CD1c-positive myeloid dendritic cell (primary cell): ENCODE data around the gene GAS7.
"Not testable (repeated sequence)": the region's sequence is repeated elsewhere in the genome, so short reads cannot be mapped to it uniquely, and the experiment has no call there.

Experiments used
- DNase-seq: peaks from one replicate; pipeline ENCODE4 v3.0.0-alpha.2; 2016; ENCODE audit errors: extremely low spot score

Gene GAS7

DNA sequence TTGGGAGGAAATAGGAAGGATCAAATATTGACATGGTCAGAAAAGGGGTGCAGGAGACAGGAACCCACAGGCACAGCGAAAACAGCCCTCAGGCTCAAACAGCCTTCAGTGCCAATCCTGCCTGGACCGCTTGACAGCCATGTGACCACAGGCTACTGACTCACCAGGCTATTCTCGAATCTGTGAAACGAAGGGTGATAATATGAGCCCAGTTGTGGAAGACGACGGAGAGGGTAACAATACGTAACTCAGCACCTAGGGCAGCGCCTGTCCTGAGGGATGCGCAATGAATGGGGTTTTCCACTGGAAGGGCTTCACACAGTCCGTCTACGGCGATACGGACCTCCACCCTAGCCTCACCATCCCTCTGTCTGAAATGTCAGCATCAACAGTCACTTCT lies 176.0 kb downstream of the GAS7 start:
- peak; percentile 37 for DNase-seq

DNA sequence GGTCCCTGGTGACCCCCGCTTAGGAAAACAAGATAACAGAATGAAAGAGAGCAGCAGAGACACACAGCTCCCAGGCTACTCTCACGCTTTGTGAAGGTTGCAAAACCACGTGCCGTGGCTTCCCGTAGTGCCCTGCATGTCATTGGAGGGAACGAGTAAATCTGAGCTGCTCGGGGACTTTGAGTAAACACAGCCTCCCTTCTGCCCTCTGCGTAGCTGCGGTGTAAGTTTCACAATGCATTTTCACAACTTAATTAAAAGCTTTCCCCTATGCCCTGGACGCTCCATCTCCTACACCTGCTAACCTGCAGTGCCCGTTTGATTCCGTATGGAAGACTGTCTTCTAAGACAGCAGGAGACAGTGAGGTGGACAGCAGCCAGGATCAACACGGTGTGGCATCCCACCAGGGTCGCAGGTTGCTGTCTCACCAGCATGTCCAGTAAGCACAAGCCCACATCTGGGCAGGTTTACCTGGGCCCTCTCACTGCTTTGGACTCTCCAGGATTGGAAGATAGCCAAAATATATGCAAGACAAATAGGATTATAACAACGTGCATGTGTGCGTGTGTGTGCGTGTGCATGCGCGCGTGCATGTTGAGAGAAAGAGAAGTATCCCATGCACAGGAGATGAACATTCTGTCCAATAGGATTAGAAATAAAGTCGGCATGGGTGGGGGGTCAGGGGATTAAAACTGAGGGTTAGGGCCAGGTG lies 177.0 kb downstream of the GAS7 start:
- peak; percentile 86 for DNase-seq

DNA sequence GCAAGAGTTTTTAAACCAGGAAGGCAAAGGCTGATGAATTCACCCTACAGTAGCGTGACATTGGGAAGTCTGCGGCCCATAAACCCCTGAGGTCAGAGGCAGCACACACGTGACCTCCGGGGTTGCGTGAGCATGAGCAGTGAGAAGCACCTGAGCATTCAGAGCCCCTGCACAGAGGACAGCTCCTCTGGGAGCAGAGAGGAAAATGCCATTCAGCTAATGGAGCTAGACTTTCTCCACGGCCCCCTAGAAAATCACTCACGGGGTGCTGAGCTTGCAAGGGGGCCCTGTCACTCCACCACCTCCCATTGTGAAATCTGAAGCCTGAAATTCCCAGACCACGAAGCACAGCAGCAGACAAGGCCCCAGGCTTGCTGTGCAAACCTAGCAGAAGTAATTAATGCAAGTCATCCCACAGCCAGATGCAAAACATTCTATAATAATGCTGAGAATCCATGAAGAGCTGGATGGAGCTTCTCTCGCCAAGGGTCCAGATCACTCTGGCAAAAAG lies 178.4 kb downstream of the GAS7 start:
- peak; percentile 83 for DNase-seq

DNA sequence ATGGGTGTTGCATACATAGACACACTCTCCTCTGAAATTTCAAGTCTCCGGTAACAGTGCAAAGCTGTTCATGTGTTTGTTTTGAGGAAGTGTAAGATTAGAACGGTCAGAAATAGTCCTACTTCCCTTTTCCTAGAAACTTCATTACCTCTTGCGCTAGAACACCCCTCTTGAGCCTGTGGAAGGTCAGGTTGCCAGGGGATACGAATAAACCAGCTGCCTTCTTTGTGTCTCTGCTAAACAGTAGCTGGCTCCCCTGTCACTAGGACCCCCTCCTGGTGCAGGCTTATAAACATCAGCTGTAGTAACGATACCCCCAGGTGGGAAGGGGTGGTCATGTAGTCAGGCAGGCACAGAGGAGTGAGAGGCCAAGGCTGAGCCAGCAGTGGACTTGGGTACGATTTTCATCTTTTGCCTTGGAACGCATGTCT lies 179.9 kb downstream of the GAS7 start:
- DNase-seq, result peak; percentile 92

DNA sequence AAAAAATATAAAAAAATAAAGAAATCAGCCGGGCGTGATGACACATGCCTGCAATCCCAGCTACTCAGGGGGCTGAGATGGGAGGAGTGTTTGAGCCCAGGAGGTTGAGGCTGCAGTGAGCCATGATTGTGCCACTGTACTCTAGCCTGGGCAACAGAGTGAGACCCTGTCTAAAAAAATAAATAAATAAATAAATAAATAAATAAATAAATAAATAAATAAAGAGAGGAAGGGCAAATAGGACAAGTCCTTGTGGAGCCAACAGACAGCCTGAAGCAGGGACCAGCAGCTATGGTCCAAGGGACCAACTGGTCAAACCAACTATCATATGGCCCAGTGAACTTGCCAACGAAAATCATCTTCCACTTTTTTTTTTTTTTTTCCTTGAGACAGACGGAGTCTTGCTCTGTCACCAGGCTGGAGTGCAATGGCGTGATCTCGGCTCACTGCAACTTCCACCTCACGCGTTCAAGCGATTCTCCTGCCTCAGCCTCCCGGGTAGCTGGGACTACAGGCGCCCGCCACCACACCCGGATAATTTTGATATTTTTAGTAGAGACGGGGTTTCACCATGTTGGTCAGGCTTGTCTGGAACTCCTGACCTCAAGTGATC lies 181.3 kb downstream of the GAS7 start:
- peak; percentile 24 for DNase-seq

DNA sequence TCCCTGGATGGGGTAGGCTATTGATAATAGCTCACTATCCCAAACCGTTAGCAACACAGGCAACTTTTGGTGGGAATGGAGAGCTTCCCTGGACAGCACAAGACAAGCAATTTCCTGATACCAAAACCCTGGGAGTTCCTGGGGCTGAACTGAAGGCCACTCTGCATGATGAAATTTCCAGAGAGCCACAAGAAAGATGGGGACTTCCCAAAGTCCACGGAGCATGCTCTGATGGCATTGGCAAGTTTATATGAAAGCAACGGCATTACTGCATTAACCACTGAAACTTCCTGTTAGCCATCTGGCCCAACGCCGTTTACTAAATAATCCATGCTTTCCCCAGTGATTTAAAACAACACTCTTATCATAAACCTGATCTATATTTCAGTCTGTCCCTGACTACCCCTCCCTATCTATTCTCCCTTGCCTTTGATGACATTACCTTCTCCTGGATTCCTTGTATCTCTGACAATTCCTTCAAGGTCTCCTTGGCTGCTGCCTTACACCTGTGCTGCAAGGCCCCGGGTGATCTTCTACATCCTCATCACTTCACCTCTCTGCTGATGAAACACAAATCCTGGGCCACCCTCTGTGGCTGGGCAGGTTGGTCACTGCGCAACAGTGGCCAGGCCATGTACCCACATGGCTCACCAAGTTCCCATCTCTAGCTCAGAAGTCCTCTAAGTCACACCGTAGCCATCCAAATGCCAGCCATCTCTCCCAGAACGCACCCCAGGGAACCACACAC lies 184.9 kb downstream of the GAS7 start:
- peak; percentile 83 for DNase-seq

DNA sequence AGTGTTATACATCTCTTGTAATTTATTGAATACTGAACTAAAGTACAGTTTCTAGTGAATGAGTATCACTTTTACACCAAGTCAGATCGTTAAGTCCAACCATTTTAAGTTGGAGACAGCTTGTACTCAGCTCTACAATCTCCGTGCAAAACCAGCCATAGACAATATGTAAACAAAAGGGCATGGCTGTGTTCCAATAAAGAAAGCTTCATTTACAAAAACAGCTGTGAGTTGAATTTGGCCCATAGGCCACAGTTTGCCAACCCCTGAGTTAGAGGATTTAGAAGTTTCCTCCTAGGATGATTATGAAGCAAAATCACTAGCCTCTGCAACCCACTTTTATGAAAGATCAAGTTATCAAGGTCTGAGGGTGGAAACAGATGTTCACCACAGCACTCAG lies 187.7 kb downstream of the GAS7 start:
- no peak for DNase-seq

DNA sequence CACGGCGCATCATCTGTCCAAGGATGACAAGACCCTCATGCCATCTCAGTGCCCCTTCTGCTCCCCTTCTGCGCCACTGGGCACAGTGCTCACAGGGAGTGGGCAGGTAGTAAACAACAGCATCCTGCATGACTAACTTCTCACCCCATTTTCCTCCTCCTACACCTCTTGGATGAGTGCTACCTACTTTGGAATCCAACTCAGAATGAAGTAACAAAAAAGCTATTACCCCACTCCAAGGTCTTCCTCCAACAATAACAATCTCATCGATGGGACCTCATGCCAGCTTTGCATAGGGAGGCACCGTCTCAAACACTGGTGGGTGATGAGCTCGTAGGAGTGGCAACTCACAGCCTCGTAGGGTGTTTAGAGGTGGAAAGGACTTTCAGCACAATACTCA lies 194.7 kb downstream of the GAS7 start:
- DNase-seq, result no peak

DNA sequence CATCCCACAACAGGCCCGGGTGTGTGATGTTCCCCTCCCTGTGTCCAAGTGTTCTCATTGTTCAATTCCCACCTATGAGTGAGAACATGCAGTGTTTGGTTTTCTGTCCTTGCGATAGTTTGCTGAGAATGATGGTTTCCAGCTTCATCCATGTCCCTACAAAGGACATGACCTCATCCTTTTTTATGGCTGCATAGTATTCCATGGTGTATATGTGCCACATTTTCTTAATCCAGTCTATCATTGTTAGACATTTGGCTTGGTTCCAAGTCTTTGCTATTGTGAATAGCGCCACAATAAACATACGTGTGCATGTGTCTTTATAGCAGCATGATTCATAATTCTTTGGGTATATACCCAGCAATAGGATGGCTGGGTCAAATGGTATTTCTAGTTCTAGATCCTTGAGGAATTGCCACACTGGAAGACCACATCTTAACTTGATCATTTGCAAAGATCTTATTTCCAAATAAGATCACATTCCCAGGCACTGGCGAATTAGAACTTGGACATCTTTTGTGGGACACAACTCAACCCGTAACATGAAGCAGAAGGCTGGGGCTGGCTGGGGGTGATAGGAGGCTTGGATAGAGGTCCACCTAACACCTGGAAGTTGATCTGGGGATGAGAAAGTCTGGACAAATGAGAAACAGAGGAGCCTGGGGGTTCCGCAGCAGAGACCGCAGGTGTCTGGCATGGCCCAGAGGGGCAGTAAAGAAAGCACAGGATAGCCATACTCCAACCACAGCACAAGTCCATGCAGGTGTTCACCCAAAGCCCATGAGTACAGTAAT lies 195.6 kb downstream of the GAS7 start:
- DNase-seq, result not testable (repeated sequence)

DNA sequence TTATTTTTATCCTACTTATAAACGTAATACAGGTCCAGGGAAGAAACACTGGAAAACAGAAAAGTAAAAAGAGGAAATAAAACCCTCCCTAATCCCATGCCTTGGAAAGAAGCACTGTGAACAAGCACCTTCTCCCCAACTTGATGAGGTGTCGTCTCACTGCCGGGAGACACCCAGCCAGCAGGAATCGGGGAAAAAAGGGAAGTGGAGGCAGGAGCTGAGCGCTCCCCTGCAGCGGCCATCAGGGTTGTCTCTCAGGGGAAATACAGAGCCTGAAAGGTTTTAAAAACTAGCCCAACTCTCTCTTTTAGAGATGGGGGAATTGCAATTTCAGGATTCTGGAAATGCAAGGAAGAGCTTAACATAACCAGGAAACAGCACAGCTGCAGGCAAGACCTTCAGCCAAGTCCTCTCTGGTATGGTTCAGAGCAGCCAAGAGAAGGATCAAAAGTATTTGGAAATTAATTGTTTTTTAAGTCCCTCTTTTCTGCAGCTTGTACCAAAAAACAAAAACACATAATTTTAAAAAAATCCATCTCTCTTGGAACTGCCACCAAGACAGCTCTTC lies 197.0 kb downstream of the GAS7 start:
- peak; percentile 54 for DNase-seq

DNA sequence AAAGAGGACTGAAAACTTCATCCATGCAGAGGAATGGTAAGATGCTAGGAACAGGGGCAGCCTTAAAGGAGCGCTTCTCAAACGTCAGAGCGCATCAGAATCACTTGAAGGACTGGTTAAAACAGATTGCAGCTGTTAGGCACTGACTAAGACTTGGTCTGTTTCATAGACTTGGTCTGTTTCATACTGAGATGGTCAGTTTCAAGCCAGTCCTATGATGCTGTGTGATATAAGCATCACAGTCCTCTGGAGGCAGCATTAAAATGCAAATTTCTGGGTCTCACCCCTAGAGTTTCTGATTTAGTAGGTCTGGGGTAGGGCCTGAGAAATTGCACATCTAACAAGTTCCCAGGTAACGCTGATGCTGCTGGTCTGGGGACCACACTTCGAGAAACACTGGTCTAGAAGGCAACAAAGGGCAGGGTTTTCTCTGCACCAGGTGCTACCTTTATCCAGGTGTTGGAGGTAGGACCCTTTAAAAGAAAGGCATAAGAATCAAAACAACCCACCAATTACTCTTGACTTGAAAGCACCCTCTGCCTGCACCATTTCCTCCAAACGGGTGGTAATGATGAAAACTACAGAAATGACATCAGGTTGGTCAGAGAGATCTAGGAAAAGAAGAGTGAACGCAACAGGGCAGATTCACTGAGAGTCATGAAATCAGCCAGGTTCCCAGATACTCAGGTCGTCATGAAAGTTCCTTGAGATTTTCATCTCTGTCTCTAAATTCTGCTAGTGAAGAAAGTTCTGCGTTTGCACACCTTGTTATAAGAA lies 198.3 kb downstream of the GAS7 start:
- no peak for DNase-seq

DNA sequence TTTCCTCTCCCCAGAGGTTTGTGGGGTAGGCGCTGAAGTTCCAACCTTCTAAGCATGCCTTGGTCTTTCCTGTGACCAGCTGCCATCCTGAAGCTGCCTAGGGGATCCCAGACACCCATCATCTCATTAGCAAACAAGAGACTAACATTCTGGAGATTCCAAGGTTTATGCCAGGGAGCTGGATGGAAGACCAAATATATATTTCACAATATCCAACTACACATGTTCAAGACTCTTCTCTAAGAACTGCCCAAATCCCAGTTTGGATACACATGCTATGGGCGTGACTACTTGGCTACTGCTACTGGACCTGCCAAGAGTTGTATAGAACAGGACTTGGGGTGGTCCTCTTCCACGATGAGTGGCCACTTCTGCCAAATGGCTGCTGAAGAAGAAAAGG lies 200.3 kb downstream of the GAS7 start:
- no peak for DNase-seq

DNA sequence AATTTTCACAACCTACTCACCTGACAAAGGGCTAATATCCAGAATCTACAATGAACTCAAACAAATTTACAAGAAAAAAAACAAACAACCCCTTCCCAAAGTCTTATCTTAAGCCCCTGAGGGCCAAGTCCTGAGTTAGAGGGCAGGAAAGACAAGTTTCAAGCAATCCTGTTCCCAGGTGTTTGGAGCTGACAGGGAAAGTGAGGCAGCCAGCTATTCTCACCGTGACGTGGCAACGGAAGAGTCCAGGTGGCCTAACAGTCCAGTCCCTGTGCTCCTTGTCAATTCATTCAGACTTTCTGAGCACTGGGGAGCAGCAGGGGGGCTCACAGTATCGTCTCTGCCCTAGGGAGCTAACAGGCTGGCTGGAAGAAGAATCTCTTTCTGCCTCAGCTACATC lies 203.6 kb downstream of the GAS7 start:
- DNase-seq, result no peak

DNA sequence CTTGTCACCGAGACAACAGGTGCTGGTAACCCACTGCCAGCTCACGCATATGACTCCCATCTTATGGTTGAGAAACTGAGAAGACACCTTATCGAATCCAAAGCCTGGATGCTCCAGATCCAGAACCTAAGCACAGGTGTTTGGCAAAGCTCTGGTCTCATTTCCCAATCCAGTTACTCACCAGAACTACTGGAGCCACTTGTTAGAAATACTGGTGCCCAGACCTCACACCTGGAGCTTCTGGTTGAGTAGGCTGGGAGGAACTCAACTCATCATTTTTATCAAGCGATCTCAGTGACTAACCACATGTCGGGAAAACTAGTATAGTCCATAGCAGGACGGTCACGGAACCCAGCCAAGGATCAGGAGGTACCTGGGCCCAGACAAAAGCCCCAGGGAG lies 206.6 kb downstream of the GAS7 start:
- DNase-seq, result no peak

DNA sequence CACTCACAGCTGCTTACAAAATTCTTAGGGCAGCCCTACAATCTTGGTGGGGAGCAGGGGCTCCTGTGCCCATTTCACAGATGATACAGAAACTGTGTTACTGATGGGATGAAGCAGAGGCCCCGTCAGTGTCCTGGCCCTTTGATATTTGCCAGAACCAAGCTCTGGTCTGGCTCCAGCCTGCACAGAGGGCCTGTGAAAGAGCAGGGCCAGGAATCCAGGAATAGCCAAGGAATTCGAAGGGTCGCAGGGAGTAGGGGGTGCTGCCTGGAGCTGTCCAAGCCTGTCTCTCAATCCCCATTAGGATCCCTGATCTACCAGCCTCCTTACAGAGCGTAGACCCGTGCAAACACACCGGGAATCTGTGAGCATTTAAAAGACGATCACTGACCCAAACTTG lies 207.1 kb downstream of the GAS7 start:
- no peak for DNase-seq

DNA sequence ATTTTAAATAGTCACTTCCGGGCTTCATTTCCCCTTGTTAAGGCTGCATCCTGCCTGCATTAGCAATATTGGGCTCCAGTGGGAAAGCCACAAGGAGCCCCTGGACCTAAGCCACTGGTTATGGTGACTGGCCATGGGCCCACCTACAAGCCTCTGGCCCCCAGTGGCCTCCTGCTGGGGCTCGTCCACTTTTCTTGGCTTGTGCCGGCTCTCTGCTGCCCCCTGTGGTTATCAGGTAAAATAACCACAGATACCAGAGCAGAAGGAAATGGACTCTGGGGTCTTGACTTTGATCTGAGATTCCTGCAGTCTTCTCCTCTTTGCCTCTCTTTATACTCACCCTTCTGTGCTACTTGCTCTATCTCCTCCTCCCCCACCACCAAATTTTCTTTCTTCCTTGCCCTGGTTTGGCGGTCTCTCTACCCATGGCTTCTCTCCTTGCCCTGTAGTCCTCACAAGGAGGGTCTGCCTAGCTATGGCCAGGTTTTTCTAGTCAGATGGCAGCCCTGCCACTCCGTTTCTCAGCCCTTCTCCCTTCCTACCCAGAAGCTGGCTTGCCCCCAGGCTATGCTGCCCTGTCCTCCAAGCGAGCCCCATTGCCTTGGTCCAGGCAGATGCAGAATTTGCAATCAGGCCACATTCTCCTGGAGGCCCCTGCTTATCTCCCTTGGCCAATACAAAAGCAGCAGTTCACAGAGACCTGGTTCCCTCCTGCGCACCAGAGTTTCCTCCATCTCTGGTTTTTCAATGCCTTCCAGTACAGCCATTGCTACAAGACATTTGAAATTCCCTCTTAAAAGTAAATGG lies 210.4 kb downstream of the GAS7 start:
- DNase-seq, result peak; percentile 42

DNA sequence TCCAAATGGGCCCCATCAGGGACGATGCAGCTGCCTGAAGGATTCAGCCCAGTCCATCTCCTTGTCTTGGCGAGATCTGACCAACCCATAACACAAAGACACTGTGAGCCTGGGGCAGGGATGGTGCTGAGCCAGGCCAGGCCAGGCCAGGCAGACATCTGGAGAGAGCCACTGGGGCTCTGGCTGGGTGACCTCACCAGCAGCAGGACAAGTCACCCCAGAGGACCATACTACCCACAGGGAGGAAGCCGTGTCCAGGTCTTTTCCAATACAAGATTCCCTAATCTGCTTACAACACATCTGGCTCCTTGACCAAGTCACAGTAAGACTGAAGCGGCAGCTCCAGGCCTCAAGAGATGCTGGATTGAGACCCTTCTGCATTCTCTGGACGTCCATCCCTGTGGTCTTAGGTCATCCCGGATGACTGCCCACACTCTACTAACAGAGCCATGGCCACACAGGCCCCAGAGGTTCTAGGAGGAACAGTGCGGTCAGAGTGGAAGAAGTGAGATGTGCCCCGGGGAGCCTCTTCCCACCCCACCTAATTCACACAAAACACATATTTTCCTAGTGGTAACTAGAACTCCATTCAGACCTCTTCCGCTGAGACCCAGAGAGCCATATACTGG lies 211.5 kb downstream of the GAS7 start:
- DNase-seq, result no peak

DNA sequence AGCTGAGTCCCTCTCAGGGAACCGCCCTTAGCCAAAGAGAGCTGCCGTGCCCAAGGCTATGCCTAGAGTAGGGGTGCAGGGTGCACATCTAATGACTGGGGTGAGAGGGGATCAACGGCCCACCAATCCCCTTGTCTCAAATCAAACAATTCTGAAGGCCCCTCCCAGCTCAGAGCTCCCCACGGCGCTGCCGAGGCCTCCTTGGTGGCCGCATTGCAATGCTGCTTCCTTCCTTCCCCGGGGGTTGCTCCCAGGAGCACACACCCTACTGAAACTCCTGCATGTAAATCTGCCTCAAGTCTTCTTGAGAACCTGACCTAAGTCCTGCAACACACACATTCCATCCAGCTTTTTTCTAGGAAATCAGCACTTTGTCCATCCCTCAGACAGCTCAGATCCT lies 212.8 kb downstream of the GAS7 start:
- DNase-seq, result no peak

DNA sequence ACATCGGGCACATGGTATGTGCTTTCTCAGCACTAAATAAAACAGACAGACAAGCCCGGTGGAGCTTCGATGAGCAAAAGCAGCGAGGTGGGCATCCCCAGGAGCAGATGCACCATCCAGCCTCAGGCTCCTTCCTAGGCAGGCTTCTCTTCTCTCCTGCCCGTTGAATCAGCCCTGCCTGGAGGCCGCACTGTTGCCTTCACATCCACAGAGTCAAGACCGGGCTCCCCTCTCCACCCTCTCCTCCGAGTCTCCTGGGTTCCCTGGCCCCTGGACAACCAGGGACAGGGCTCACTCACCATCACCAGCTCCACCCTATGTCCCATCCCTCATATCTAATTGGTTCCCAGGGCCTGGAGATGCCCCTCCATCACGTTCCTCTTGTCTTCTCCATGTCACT lies 213.6 kb downstream of the GAS7 start:
- no peak for DNase-seq

DNA sequence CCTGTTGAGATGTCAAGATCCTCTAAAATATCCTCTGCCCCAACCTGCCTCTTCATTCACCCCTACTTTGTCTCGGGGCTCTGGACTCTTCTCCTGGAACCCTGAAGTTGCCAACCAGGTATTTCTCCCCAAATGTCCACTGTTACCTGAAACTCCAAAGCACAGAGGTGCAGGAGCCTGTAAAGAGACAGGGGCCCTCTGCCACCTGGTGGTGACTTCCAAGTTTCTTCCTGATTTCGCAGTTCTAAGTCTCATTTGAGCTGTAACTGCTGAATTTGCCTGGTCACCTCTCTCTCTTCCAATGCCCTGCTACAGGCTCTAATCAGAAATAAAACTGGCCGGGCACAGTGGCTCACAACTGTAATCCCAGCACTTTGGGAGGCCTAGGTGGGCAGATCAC lies 216.2 kb downstream of the GAS7 start:
- DNase-seq, result peak; percentile 18
